Stimulated activated CD4-positive, alpha-beta T cell treated with anti-CD3 and anti-CD28 coated beads, Interleukin-12 subunit alpha, Interleukin-12 subunit beta, amount 100 ng/mL, for 4 hours (primary cell): ENCODE data around the gene FRMPD3.

Experiments
- DNase-seq: peaks from one replicate; pipeline ENCODE4 v3.0.0-alpha.2; 2020

The FRMPD3 gene

DNA sequence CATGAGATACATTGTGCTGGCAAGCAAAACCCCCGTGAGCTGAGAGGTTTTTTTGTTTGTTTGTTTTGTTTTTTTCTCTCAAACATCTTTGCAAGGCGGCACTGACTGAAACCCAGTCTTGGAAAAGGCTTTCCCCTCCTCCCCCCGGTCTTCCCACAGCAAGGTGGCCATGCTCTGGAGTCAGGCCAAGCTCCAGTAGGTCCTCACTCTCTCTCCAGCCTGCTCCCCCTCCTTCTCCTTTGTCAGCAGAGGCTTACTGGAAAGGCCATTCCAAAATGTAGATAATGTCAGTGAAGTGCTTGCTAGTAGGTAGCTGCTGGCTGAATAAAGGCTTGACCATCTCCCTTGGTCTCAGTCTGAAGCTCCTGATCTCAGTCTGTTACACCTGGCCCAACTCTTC, 32.6 kb downstream of the FRMPD3 start:
- no peak for DNase-seq

DNA sequence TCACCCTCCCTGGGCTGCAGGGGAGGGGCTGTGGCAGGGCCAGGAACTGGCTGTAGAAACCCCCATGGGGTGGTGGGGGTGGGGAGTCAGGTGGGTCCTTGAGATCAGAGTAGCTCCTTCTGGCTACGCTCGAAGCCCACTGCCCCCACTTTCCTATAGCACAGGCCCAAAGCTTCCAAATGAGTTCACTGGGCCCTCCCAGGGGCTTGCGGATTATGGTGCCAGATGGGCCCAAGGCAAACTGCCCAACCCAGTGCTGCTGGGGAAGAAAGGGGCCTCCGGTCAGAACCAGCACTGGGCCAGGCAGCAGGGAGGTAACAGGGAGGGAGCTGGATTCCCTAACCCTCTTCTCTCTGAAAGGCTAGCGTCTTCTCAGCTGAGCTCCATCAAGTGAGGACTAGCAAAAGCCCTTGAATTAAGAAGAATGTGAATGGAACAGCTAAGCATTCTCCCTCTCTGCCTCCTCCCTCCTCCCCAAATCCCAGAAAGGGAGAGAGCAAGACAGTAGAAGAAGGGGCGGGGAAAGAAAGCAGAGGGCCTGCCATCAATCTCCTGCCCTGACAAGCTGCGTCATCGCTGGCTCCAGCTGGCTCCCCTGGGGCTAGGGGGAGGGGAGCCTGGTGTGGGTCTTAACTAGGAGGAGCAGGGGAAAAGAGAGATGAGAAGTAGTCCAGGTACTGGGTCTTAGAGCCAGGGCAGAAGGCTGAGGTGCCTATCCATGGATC, 34.7 kb downstream of the FRMPD3 start:
- no peak for DNase-seq

DNA sequence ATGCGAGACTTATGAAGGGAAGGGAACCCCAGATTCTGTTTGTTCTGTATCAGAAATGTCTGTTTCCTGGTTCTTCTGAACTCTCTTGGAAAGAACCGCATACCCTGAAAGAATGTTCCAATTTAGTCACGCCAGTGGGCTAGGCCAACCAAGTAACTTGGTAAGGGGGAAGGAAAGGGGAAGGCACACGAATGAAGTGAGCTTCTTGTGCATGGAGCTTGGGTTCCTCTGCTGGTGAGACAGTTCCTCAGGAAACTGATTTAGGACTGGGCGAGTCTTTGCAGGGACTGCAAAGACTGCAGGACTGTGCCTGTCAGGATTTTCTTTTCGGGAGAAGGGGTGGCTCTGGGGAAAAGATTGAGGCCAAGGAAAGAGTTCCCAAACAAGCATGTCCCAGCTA, 35.6 kb downstream of the FRMPD3 start:
- no peak for DNase-seq

GRCh38 chrX:107493141-107493540, 43.7 kb downstream of the FRMPD3 start:
- no peak for DNase-seq

DNA sequence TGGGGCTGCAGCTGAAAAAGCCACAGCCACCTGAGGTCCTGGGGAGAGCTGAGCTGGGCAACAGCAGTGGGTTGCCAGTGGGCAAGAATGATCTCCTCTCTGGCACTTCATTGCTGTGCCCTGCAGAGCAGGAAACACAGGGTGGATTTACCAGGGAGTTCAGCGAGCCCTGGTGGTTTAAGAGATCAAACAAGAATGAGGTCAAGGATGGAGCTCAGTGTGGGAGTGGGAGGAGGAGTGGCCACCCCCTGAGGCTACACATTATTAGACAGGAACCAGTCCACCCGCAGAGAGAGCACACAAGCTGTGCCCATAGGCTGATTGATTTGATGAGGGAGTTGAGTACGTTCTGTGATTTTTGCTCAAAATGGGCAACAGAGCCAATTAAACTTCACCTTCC, 47.3 kb downstream of the FRMPD3 start:
- DNase-seq: no peak
